ENCODE results near the gene CHPT1.

DNA sequence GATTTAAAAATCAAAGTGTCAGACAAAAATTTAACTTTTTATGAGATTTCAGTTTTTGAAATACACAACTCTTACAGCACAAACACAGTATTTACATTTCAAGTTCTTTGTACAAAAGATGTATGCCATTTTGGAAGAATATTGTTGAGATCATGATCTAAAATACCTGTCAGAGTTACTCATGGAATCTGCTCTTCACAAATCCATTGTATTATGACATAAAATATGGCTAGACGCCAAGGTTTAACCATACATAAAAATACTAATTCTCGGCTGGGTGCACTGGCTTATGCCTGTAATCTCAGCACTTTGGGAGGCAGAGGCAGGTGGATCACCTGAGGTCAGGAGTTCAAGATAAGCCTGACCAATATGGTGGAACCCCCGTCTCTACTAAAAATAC lies 48.0 kb downstream of the CHPT1 start:
- TF ChIP-seq, protein P1, sequence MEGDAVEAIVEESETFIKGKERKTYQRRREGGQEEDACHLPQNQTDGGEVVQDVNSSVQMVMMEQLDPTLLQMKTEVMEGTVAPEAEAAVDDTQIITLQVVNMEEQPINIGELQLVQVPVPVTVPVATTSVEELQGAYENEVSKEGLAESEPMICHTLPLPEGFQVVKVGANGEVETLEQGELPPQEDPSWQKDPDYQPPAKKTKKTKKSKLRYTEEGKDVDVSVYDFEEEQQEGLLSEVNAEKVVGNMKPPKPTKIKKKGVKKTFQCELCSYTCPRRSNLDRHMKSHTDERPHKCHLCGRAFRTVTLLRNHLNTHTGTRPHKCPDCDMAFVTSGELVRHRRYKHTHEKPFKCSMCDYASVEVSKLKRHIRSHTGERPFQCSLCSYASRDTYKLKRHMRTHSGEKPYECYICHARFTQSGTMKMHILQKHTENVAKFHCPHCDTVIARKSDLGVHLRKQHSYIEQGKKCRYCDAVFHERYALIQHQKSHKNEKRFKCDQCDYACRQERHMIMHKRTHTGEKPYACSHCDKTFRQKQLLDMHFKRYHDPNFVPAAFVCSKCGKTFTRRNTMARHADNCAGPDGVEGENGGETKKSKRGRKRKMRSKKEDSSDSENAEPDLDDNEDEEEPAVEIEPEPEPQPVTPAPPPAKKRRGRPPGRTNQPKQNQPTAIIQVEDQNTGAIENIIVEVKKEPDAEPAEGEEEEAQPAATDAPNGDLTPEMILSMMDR (IDR thresholded peaks at IDR 0.05 in 4 of 5, conservative IDR thresholded peaks at IDR 0.05 in 1 of 5), result no peak
- no peak for TF ChIP-seq POLR2A (IDR thresholded peaks at IDR 0.05)

Measured in gastrocnemius medialis (tissue), 4 donors.